ENCODE results near the gene THSD8. TPM values are rescaled to one million over a fixed set of nuclear protein-coding genes. Genes with fewer than 3 reads are reported as not detected.
A peak's percentile ranks its signal among the peaks of the same experiment; 100 is the strongest.

The THSD8 gene
- total RNA-seq, 1 experiment from 2014 or later: 45.8 TPM

DNA sequence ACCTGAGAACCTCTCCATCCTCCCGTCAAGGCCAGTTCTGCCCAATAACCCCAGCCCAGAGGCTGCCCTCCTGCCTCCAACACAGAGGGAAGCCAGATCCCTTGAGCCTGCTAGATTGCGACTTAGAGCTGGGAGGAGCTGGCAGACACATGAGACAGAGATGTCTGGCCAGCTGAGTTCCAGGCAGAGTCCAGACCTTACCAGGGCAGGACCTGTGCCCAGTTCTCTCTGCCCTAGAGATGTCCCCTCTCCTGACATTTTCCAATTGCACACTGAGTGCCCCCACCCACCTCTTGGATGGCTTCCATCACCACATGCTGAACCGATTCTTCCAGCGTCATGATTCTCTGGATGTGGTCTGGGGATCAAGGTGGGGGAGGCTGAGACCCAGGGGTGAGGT is 29.5 kb upstream of the THSD8 start:
- Histone ChIP-seq H3K23ac (ENCODE audit: insufficient read length, low read depth, low read length) (no peak overlapping the region), H3K79me1 (ENCODE audit: insufficient read depth, low read depth, low read length, poor library complexity, severe bottlenecking) (no peaks in the 10 kb centered on the region), H2AK5ac (ENCODE audit: insufficient read length, low read length) (no peak overlapping the region), H3K9ac (ENCODE audit: extremely low read depth, insufficient read length, low read length) (no peak overlapping the region), H3K9me3 (ENCODE audit: control insufficient read depth, low read depth, low read length) (no peaks in the 10 kb centered on the region), H3K23me2 (ENCODE audit: insufficient read length, low read depth, low read length, poor library complexity, severe bottlenecking) (peaks cover 3% of the 10 kb centered on the region), H4K91ac (ENCODE audit: insufficient read length, low read depth, low read length) (no peak overlapping the region), H4K5ac (ENCODE audit: insufficient read length, low read depth, low read length) (no peak overlapping the region), H4K8ac (replicated peaks; ENCODE audit: insufficient read length, low read depth, low read length) (no peak overlapping the region), H3K14ac (ENCODE audit: insufficient read depth, low read length) (no peak overlapping the region), H3K27me3 (ENCODE audit: insufficient read depth, low read length) (no peaks in the 10 kb centered on the region), H2BK5ac (ENCODE audit: insufficient read length, low read length) (no peak overlapping the region), H3K4me1 (ENCODE audit: insufficient read depth, low read length) (no peaks in the 10 kb centered on the region; the same call in 1 of the 2 replicates), H2BK120ac (ENCODE audit: low read depth, low read length, poor library complexity, severe bottlenecking) (no peak overlapping the region), H3K4ac (ENCODE audit: low read depth, low read length) (no peak overlapping the region), H2BK20ac (ENCODE audit: low read depth, low read length, poor library complexity, severe bottlenecking) (no peak overlapping the region), H3K4me2 (ENCODE audit: insufficient read depth, insufficient read length, low read length) (no peak overlapping the region), H2BK12ac (ENCODE audit: insufficient read length, low read depth, low read length) (no peak overlapping the region), H3K18ac (ENCODE audit: insufficient read length, low read depth, low read length) (no peak overlapping the region), H3K79me2 (ENCODE audit: insufficient read depth, low read length) (no peaks in the 10 kb centered on the region), H3K27ac (ENCODE audit: insufficient read length, low read depth, low read length) (no peak overlapping the region), H4K20me1 (ENCODE audit: control insufficient read depth, insufficient read depth, insufficient read length) (no peaks in the 10 kb centered on the region), H2AFZ (ENCODE audit: low read length) (no peak overlapping the region), H2BK15ac (ENCODE audit: low read depth, low read length) (no peak overlapping the region), H3T11ph (ENCODE audit: low read length) (no peak overlapping the region), H3K56ac (ENCODE audit: insufficient read length, low read depth, low read length) (no peak overlapping the region)
- no peak overlapping the region; a peak in 1 of 7 replicates for H3K27ac Mint-ChIP-seq
- peaks cover 19 to 22% of the 10 kb centered on the region in 2 experiments for H3K4me1 Mint-ChIP-seq
- WGBS (ENCODE audit: extremely low coverage, insufficient read length, low lambda C conversion rate): no CpG with 5 or more reads among the region's 4 CpGs
- H3K9me3 Mint-ChIP-seq: no peaks in the 10 kb centered on the region
- H3K4me3 Mint-ChIP-seq: peak overlapping the region in 1 of 2 experiments; percentile 14; a peak in 1 of 5 replicates
- peaks cover 21 to 34% (median 32%) of the 10 kb centered on the region in 3 experiments for H3K36me3 Mint-ChIP-seq (ENCODE audit: insufficient read depth in 1 of 3, low read depth in 3 of 3)
- TF ChIP-seq CTCF (conservative IDR thresholded peaks at IDR 0.05): no peak
- no peak for DNase-seq
- no peaks in the 10 kb centered on the region for H3K27me3 Mint-ChIP-seq (ENCODE audit: low read depth)

Measured in H9 (cell line).